IgD-negative memory B cell (primary cell): Measurements from ENCODE around the gene PCDHGA2. TPM values are rescaled to one million over a fixed set of nuclear protein-coding genes. Genes with fewer than 3 reads are reported as not detected.
"Not testable (repeated sequence)": the region's sequence is repeated elsewhere in the genome, so short reads cannot be mapped to it uniquely, and the experiment has no call there.

Experiments
- H3K27ac Mint-ChIP-seq, 3 donors: one replicate each; pipeline ENCODE4 v1.8.0; 2020 to 2022; ENCODE audit warnings: mild to moderate bottlenecking in 3 of 3, mixed read lengths in 3 of 3, moderate library complexity in 1 of 3
- H3K27me3 Mint-ChIP-seq: one replicate; pipeline ENCODE4 v1.8.0; 2021; ENCODE audit warnings: mixed read lengths
- H3K36me3 Mint-ChIP-seq: one replicate; pipeline ENCODE4 v1.8.0; 2020; ENCODE audit warnings: mild to moderate bottlenecking, mixed read lengths
- H3K4me1 Mint-ChIP-seq, 3 donors: one replicate each; pipeline ENCODE4 v1.8.0; 2020 to 2022; ENCODE audit warnings: mixed read lengths in 3 of 3, mild to moderate bottlenecking in 1 of 3
- H3K4me3 Mint-ChIP-seq, 4 donors: one replicate each; pipeline ENCODE4 v1.8.0; 2020 to 2022; ENCODE audit warnings: mild to moderate bottlenecking in 4 of 4, mixed read lengths in 4 of 4, moderate library complexity in 3 of 4
- H3K9me3 Mint-ChIP-seq, 3 donors: one replicate each; pipeline ENCODE4 v1.8.0; 2020 to 2021; ENCODE audit warnings: mixed read lengths in 3 of 3, mild to moderate bottlenecking in 1 of 3
- polyA plus RNA-seq: library from polyadenylated mRNA; unstranded; fragments of 300-500 nt; fragmentation: Illumina TruSeq; gene quantifications from one replicate; pipeline ENCODE4 v1.2.3, GENCODE V29; 2021

PCDHGA2 gene
- polyA plus RNA-seq, 1 donor from 2014 or later = not detected

DNA sequence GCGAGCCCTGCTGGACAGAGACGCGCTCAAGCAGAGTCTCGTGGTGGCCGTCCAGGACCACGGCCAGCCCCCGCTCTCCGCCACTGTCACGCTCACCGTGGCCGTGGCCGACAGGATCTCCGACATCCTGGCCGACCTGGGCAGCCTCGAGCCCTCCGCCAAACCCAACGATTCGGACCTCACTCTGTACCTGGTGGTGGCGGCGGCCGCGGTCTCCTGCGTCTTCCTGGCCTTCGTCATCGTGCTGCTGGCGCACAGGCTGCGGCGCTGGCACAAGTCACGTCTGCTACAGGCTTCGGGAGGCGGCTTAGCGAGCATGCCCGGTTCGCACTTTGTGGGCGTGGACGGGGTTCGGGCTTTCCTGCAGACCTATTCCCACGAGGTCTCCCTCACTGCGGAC, 6.0 kb upstream of the PCDHGA2 start:
- H3K4me1 Mint-ChIP-seq, H3K36me3 Mint-ChIP-seq: not testable (repeated sequence)
- H3K27me3 Mint-ChIP-seq = peaks cover 58% of the 10 kb centered on the region

DNA sequence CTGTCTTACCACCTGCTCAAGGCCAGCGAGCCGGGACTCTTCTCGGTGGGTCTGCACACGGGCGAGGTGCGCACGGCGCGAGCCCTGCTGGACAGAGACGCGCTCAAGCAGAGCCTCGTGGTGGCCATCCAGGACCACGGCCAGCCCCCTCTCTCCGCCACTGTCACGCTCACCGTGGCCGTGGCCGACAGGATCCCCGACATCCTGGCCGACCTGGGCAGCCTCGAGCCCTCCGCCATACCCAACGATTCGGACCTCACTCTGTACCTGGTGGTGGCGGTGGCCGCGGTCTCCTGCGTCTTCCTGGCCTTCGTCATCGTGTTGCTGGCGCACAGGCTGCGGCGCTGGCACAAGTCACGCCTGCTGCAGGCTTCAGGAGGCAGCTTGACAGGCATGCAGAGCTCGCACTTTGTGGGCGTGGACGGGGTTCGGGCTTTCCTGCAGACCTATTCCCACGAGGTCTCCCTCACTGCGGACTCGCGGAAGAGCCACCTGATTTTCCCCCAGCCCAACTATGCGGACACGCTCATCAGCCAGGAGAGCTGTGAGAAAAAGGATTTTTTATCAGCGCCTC, 2.3 kb downstream of the PCDHGA2 start:
- H3K4me1 Mint-ChIP-seq, H3K4me3 Mint-ChIP-seq, H3K36me3 Mint-ChIP-seq, H3K27ac Mint-ChIP-seq: not testable (repeated sequence)
- Mint-ChIP-seq H3K27me3 (peaks cover 23% of the 10 kb centered on the region), H3K9me3 (peaks cover 13 to 44% (median 42%) of the 10 kb centered on the region in 3 donors)

More for the DNA sequence above, 6.0 kb upstream of the PCDHGA2 start:
- peaks cover 12 to 40% (median 27%) of the 10 kb centered on the region in 3 donors for H3K9me3 Mint-ChIP-seq
- H3K27ac Mint-ChIP-seq, H3K4me3 Mint-ChIP-seq: not testable (repeated sequence)

- H3K4me1 Mint-ChIP-seq = peaks cover 0 to 4% (median 0%) of the 10 kb centered on the region in 3 donors
- peaks cover 14% of the 10 kb centered on the region for H3K27me3 Mint-ChIP-seq
Measured at GRCh38 chr5:141342773-141343172, 4.2 kb downstream of the PCDHGA2 start.

DNA sequence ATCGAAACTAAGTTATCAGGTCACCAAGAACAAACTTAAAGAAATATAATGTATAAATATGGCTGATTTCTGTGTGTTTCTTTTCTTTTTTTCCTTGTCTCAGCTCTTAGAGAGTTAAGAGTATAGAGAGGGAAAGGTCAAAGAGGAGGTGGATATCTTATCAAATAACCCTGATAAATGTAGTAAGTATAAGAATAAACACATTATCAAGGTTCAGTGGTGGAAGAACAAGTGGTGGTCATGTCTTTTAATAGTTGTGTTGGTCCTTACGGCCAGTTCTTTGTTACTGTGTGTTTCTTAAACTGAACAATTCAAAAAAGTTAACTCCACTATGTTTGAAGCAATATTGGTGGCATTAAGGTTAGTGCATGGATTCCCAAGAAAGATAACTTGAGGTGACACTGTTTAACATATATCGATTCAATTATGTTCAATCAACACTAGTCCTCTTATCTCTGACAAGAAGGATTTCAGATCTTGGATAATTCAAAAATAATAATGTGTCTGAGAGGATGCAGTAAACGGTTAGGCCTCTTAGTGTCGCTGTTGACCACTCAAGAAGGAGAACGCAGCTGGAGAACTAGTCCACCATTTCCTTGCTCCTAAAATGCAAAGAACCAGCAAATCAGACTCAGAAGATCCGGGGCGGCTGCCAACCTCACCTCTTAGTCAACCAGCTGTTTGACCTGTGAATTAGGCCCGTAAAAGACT, 4.8 kb downstream of the PCDHGA2 start, which contains the start of gene PCDHGA3:
TSS of gene PCDHGA3 (plus strand) at position 588 of the 711 bp plus-strand sequence. CDS start 205 bp downstream, outside the sequence.
- H3K4me1 Mint-ChIP-seq = peaks cover 0 to 2% (median 0%) of the 10 kb centered on the region in 3 donors
- H3K27ac Mint-ChIP-seq = no peak within 1 kb of the TSS
- peak within 1 kb of the TSS in 3 of 4 donors; percentile 5 to 88 (median 75) for H3K4me3 Mint-ChIP-seq
- peaks cover 14% of the 10 kb centered on the region for H3K27me3 Mint-ChIP-seq
- peaks cover 3% of the 10 kb centered on the region for H3K36me3 Mint-ChIP-seq
- peaks cover 12 to 28% (median 27%) of the 10 kb centered on the region in 3 donors for H3K9me3 Mint-ChIP-seq

More at GRCh38 chr5:141342773-141343172, 4.2 kb downstream of the PCDHGA2 start:
- Mint-ChIP-seq H3K36me3 (peaks cover 6% of the 10 kb centered on the region), H3K9me3 (peaks cover 12 to 33% (median 32%) of the 10 kb centered on the region in 3 donors), H3K27ac (no peak overlapping the region), H3K4me3 (no peak overlapping the region)

DNA sequence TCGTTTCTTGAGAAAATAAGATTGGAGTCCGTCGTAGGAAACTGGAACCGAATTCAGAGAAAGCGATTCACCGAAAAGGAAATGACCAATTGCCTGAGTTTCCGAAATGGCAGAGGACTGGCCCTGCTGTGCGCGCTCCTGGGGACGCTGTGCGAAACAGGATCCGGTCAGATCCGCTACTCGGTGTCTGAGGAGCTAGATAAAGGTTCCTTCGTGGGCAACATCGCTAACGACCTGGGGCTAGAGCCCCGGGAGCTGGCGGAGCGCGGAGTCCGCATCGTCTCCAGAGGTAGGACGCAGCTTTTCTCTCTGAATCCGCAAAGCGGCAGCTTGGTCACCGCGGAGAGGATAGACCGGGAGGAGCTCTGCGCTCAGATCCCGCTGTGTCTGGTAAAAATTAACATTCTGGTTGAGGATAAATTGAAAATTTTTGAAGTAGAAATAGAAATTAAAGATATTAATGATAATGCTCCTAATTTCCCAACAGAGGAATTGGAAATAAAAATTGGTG, 5.4 kb downstream of the PCDHGA2 start:
- H3K9me3 Mint-ChIP-seq = peaks cover 12 to 24% (median 23%) of the 10 kb centered on the region in 3 donors
- no peak overlapping the region for H3K27ac Mint-ChIP-seq
- H3K4me1 Mint-ChIP-seq = peaks cover 0 to 2% (median 0%) of the 10 kb centered on the region in 3 donors
- H3K36me3 Mint-ChIP-seq = peaks cover 3% of the 10 kb centered on the region
- peaks cover 17% of the 10 kb centered on the region for H3K27me3 Mint-ChIP-seq
- peak overlapping the region in 3 of 4 donors; percentile 5 to 88 (median 75) for H3K4me3 Mint-ChIP-seq

DNA sequence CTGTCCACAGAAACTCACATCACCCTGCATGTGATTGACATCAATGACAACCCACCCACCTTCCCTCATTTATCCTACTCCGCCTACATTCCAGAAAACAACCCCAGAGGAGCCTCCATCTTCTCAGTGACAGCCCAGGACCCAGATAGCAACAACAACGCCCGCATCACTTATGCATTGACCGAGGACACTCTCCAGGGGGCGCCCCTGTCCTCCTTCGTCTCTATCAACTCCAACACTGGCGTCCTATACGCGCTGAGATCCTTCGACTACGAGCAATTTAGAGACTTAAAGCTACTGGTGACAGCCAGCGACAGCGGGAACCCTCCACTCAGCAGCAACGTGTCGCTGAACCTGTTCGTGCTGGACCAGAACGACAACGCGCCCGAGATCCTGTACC, 6.8 kb downstream of the PCDHGA2 start:
- Mint-ChIP-seq H3K4me3 (peak overlapping the region in 1 of 4 donors; percentile 70), H3K4me1 (peaks cover 0 to 3% (median 2%) of the 10 kb centered on the region in 3 donors), H3K36me3 (peaks cover 3% of the 10 kb centered on the region), H3K27ac (no peak overlapping the region), H3K27me3 (peaks cover 23% of the 10 kb centered on the region), H3K9me3 (peaks cover 10 to 25% (median 22%) of the 10 kb centered on the region in 3 donors)

DNA sequence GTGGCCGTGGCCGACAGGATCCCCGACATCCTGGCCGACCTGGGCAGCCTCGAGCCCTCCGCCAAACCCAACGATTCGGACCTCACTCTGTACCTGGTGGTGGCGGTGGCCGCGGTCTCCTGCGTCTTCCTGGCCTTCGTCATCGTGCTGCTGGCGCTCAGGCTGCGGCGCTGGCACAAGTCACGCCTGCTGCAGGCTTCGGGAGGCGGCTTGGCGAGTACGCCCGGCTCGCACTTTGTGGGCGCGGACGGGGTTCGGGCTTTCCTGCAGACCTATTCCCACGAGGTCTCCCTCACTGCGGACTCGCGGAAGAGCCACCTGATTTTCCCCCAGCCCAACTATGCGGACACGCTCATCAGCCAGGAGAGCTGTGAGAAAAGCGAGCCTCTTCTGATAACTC, 7.5 kb downstream of the PCDHGA2 start:
- H3K4me3 Mint-ChIP-seq = peak overlapping the region in 1 of 4 donors; percentile 3
- H3K27ac Mint-ChIP-seq, H3K4me1 Mint-ChIP-seq, H3K36me3 Mint-ChIP-seq: not testable (repeated sequence)
- peaks cover 24% of the 10 kb centered on the region for H3K27me3 Mint-ChIP-seq
- peaks cover 10 to 28% (median 24%) of the 10 kb centered on the region in 3 donors for H3K9me3 Mint-ChIP-seq

DNA sequence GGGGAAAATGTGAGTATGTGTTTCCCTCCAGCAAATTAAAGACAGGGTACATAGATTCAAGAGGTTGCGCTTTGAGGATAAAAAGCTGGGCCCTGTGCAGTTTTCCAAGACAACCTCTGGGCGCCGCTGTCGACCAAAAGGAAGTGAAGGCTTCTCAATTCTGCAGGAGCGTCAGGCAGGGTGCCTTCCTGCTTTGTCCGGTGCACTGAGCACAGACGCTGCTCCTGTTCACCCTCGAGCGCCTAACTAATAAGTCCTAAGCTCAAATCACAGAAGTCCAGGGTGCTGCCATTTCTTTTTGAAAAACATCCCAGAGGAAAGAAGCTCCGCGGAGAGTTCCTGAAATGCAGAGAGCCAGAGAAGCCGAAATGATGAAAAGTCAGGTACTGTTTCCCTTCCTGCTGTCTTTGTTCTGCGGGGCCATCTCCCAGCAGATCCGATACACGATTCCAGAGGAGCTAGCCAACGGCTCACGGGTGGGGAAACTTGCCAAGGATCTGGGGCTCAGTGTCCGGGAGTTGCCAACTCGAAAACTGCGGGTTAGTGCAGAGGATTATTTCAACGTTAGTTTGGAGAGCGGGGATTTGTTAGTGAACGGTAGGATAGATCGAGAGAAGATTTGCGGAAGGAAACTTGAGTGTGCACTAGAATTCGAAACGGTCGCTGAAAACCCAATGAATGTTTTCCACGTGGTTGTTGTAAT, 11.5 kb downstream of the PCDHGA2 start, which contains the start of gene PCDHGB1:
TSS of gene PCDHGB1 (plus strand) at position 183 of the 703 bp plus-strand sequence. CDS start at position 345, 162 bp downstream.
- peaks cover 0 to 3% (median 2%) of the 10 kb centered on the region in 3 donors for H3K4me1 Mint-ChIP-seq
- H3K27ac Mint-ChIP-seq = peak within 1 kb of the TSS; percentile 67 to 89 (median 83)
- H3K27me3 Mint-ChIP-seq = peaks cover 25% of the 10 kb centered on the region
- H3K36me3 Mint-ChIP-seq = peaks cover 3% of the 10 kb centered on the region
- peak within 1 kb of the TSS; percentile 58 to 89 (median 84) for H3K4me3 Mint-ChIP-seq
- H3K9me3 Mint-ChIP-seq = peaks cover 8 to 27% (median 23%) of the 10 kb centered on the region in 3 donors

DNA sequence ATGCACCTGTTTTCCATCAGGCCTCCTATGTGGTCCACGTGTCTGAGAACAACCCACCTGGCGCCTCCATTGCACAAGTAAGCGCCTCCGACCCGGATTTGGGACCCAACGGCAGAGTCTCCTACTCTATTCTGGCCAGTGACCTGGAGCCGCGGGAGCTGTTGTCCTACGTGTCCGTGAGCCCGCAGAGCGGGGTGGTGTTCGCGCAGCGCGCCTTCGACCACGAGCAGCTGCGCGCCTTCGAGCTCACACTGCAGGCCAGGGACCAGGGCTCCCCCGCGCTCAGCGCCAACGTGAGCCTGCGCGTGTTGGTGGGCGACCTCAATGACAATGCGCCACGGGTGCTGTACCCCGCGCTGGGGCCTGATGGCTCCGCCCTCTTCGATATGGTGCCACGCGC, 13.0 kb downstream of the PCDHGA2 start:
- Mint-ChIP-seq H3K9me3 (peaks cover 6 to 34% (median 24%) of the 10 kb centered on the region in 3 donors), H3K36me3 (peaks cover 1% of the 10 kb centered on the region)

GRCh38 chr5:141354900-141355469, 16.4 kb downstream of the PCDHGA2 start, which contains the start of gene PCDHGA4:
Gene PCDHGA4, plus strand, starts transcription at chr5:141355021. Its CDS starts 87 bp downstream, at chr5:141355108.
- Mint-ChIP-seq H3K9me3 (peaks cover 6 to 32% (median 23%) of the 10 kb centered on the region in 3 donors), H3K36me3 (peaks cover 3% of the 10 kb centered on the region), H3K4me1 (peaks cover 2 to 5% (median 2%) of the 10 kb centered on the region in 3 donors), H3K27ac (peak within 1 kb of the TSS in 1 of 3 donors; percentile 6), H3K4me3 (peak within 1 kb of the TSS in 3 of 4 donors; percentile 17 to 63 (median 45)), H3K27me3 (peaks cover 34% of the 10 kb centered on the region)

More for the DNA sequence above, 13.0 kb downstream of the PCDHGA2 start:
- Mint-ChIP-seq H3K4me3 (no peak overlapping the region), H3K27me3 (peaks cover 33% of the 10 kb centered on the region), H3K27ac (no peak overlapping the region), H3K4me1 (peaks cover 0 to 3% (median 1%) of the 10 kb centered on the region in 3 donors)

- Mint-ChIP-seq H3K27me3 (peaks cover 36% of the 10 kb centered on the region), H3K36me3 (peaks cover 3% of the 10 kb centered on the region), H3K27ac (peak overlapping the region in 1 of 3 donors; percentile 6), H3K4me1 (peaks cover 2 to 8% (median 2%) of the 10 kb centered on the region in 3 donors), H3K9me3 (peaks cover 6 to 25% (median 25%) of the 10 kb centered on the region in 3 donors), H3K4me3 (peak overlapping the region in 2 of 4 donors; percentile 37 to 46)
Measured at GRCh38 chr5:141355641-141356040, 17.1 kb downstream of the PCDHGA2 start.

GRCh38 chr5:141356133-141356532, 17.6 kb downstream of the PCDHGA2 start:
- H3K4me3 Mint-ChIP-seq = no peak overlapping the region
- H3K9me3 Mint-ChIP-seq = peaks cover 10 to 26% (median 24%) of the 10 kb centered on the region in 3 donors
- peaks cover 2 to 8% (median 2%) of the 10 kb centered on the region in 3 donors for H3K4me1 Mint-ChIP-seq
- peaks cover 5% of the 10 kb centered on the region for H3K36me3 Mint-ChIP-seq
- H3K27ac Mint-ChIP-seq = peak overlapping the region in 1 of 3 donors; percentile 6
- H3K27me3 Mint-ChIP-seq = peaks cover 40% of the 10 kb centered on the region

- H3K27me3 Mint-ChIP-seq = peaks cover 37% of the 10 kb centered on the region
- H3K9me3 Mint-ChIP-seq = peaks cover 12 to 27% (median 26%) of the 10 kb centered on the region in 3 donors
- no peak overlapping the region for H3K4me3 Mint-ChIP-seq
- H3K27ac Mint-ChIP-seq = no peak overlapping the region
- peaks cover 2 to 8% (median 2%) of the 10 kb centered on the region in 3 donors for H3K4me1 Mint-ChIP-seq
- H3K36me3 Mint-ChIP-seq = peaks cover 5% of the 10 kb centered on the region
Measured at GRCh38 chr5:141356950-141357349, 18.4 kb downstream of the PCDHGA2 start.
